ENCODE results near the gene ZBTB8OS. TPM values are rescaled to one million over a fixed set of nuclear protein-coding genes. Genes with fewer than 3 reads are reported as not detected.
A peak's percentile ranks its signal among the peaks of the same experiment; 100 is the strongest.
"Not testable (repeated sequence)": the region's sequence is repeated elsewhere in the genome, so short reads cannot be mapped to it uniquely, and the experiment has no call there.

The ZBTB8OS gene
- total RNA-seq (10 to 100 TPM in 8 of 9 donors, 1 to 10 TPM in 1; 9.7 to 53.6 (median 34.2) TPM), polyA plus RNA-seq (10 to 100 TPM; 64.9 to 83.0 (median 77.2) TPM)
- long read RNA-seq, donor 1, partial matches to known transcripts = 0 of 9 reads
- long read RNA-seq, donor 1, other reads (novel, unspliced or antisense) = 0 of 9 reads
- long read RNA-seq, donor 2, partial matches to known transcripts = 0 of 6 reads
- long read RNA-seq, donor 2, other reads (novel, unspliced or antisense) = 0 of 6 reads
- long read RNA-seq, donor 3, transcript ZBTB8OS-208 (7 exons, 1,601 nt) = major isoform, 5 of 19 reads
- long read RNA-seq, donor 3, transcript ZBTB8OS-204 (6 exons, 514 nt) = major isoform, 5 of 19 reads
- long read RNA-seq, donor 3, partial matches to known transcripts = 0 of 19 reads
- long read RNA-seq, donor 3, other reads (novel, unspliced or antisense) = 5 of 19 reads
- long read RNA-seq, donor 4, transcript ZBTB8OS-204 (6 exons, 514 nt) = minor isoform, 6 of 38 reads
- long read RNA-seq, donor 4, transcript ZBTB8OS-208 (7 exons, 1,601 nt) = major isoform, 7 of 38 reads
- long read RNA-seq, donor 4, partial matches to known transcripts = 2 of 38 reads
- long read RNA-seq, donor 4, other reads (novel, unspliced or antisense) = 20 of 38 reads
- long read RNA-seq, donor 5, transcript ZBTB8OS-208 (7 exons, 1,601 nt) = major isoform, 7 of 29 reads
- long read RNA-seq, donor 5, partial matches to known transcripts = 1 of 29 reads
- long read RNA-seq, donor 5, other reads (novel, unspliced or antisense) = 15 of 29 reads
- long read RNA-seq, donor 6, transcript ZBTB8OS-208 (7 exons, 1,601 nt) = major isoform, 10 of 34 reads
- long read RNA-seq, donor 6, transcript ZBTB8OS-204 (6 exons, 514 nt) = minor isoform, 7 of 34 reads
- long read RNA-seq, donor 6, partial matches to known transcripts = 2 of 34 reads
- long read RNA-seq, donor 6, other reads (novel, unspliced or antisense) = 14 of 34 reads
- long read RNA-seq, donor 7, partial matches to known transcripts = 8 of 16 reads
- long read RNA-seq, donor 7, other reads (novel, unspliced or antisense) = 0 of 16 reads
- long read RNA-seq, donor 8, transcript ZBTB8OS-208 (7 exons, 1,601 nt) = major isoform, 5 of 9 reads
- long read RNA-seq, donor 8, partial matches to known transcripts = 0 of 9 reads
- long read RNA-seq, donor 8, other reads (novel, unspliced or antisense) = 0 of 9 reads
- long read RNA-seq, donor 9, partial matches to known transcripts = 0 of 15 reads
- long read RNA-seq, donor 9, other reads (novel, unspliced or antisense) = 5 of 15 reads
- long read RNA-seq, donor 10, partial matches to known transcripts = 12 of 53 reads
- long read RNA-seq, donor 10, other reads (novel, unspliced or antisense) = 39 of 53 reads

DNA sequence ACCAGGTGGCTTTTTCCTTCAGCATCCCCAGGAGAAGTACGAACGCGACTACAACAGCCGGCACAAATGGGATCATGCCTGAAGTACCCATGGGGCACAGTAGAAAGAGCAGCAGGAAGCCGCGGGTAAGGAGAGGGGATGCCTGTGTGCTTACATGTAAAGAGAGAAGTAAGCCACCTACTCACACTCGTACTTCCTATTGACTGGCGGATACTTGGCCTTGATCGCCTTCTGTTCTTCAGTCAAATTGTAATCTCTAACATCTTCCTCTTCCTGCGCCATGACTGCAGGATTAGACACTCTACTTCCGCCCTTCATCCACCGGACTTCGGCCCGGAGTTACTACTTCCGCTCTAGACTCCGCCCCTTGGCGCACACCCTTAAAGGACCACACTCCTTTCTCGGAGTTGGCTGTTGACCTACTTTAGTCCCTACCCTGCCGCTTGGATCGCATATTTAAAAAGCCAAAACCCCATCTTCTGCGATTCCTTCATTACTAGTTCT is at the start of gene ZBTB8OS:
Gene ZBTB8OS, minus strand, starts transcription at position 303 of the 504 bp plus-strand sequence. Its CDS starts 21 bp downstream, at position 282.
- intact Hi-C loops (cut with DNase I) = no loop called here
- DNase-seq = peak; percentile 90 to 97 (median 96)

DNA sequence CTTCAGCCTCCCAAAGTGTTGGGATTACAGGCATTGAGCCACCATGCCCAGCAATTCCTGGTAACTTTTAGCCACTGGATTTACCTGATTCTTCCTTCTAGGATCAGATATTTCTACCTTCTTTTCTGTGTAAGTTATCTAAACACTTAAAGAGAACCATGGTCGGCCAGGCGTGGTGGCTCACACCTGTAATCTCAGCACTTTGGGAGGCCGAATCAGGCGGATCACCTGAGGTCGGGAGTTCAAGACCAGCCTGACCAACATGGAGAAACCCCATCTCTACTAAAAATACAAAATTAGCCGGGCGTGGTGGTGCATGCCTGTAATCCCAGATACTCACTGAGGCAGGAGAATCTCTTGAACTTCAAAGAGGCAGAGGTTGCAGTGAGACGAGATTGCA is 46.6 kb upstream of the ZBTB8OS start:
- peaks cover 13 to 30% of the 10 kb centered on the region in 2 donors for H3K4me1 ChIP-seq (replicated peaks in 1 of 2)
- intact Hi-C loops (cut with DNase I); H3K4me3 ChIP-seq; H3K27me3 ChIP-seq; H3K27ac ChIP-seq; H3K36me3 ChIP-seq (replicated peaks in 1 of 2); H3K9me3 ChIP-seq (replicated peaks in 1 of 3): not testable (repeated sequence)
- peak in 1 of 7 donors; percentile 7 for DNase-seq
- 93 to 95% (median 95%) methylated on average over 8 of the region's 8 CpGs for WGBS, 4 donors

More for the DNA sequence above, at the start of gene ZBTB8OS:
- H3K9me3 ChIP-seq (replicated peaks in 1 of 3) = no peaks in the 10 kb centered on the region
- TF ChIP-seq POLR2A (IDR thresholded peaks at IDR 0.05) = peak; percentile 56 to 86
- TF ChIP-seq, protein P1, sequence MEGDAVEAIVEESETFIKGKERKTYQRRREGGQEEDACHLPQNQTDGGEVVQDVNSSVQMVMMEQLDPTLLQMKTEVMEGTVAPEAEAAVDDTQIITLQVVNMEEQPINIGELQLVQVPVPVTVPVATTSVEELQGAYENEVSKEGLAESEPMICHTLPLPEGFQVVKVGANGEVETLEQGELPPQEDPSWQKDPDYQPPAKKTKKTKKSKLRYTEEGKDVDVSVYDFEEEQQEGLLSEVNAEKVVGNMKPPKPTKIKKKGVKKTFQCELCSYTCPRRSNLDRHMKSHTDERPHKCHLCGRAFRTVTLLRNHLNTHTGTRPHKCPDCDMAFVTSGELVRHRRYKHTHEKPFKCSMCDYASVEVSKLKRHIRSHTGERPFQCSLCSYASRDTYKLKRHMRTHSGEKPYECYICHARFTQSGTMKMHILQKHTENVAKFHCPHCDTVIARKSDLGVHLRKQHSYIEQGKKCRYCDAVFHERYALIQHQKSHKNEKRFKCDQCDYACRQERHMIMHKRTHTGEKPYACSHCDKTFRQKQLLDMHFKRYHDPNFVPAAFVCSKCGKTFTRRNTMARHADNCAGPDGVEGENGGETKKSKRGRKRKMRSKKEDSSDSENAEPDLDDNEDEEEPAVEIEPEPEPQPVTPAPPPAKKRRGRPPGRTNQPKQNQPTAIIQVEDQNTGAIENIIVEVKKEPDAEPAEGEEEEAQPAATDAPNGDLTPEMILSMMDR (IDR thresholded peaks at IDR 0.05) = no peak
- peak within 1 kb of the TSS; percentile 62 to 81 (median 70) for H3K4me3 ChIP-seq
- peaks cover 0 to 21% of the 10 kb centered on the region in 2 donors for H3K36me3 ChIP-seq (replicated peaks in 1 of 2)
- H3K27ac ChIP-seq = peak within 1 kb of the TSS; percentile 92 to 99 (median 97)
- H3K4me1 ChIP-seq (replicated peaks in 1 of 2) = peaks cover 28 to 52% of the 10 kb centered on the region in 2 donors
- no peaks in the 10 kb centered on the region for H3K27me3 ChIP-seq
- 0 to 1% (median 0%) methylated on average over 19 to 21 of the region's 21 CpGs for WGBS, 4 donors

DNA sequence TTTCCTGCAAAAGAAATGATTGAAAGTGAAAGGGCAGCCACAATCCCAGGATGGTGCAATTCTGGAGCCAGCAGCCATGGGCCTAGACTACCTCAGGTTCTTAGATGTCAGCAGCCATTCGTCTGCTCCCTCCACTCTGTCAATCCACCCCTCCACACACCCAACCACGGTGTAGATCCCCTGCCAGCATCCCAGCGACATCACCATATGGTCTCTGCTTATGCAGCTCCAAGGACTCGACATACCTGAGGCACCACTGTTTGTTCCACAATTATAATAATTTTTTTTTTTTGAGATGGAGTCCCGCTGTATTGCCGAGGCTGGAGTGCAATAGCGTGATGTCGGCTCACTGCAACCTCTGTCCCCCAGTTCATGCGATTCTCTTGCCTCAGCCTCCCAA is 45.7 kb upstream of the ZBTB8OS start:
- Histone ChIP-seq H3K9me3 (replicated peaks in 1 of 3) (no peaks in the 10 kb centered on the region), H3K27ac (no peak overlapping the region), H3K36me3 (replicated peaks in 1 of 2) (no peaks in the 10 kb centered on the region), H3K27me3 (no peaks in the 10 kb centered on the region), H3K4me1 (replicated peaks in 1 of 2) (peaks cover 3 to 20% of the 10 kb centered on the region in 2 donors), H3K4me3 (no peak overlapping the region)
- no peak for TF ChIP-seq POLR2A (IDR thresholded peaks at IDR 0.05)
- TF ChIP-seq, protein P1 (IDR thresholded peaks at IDR 0.05) = no peak
- intact Hi-C loops (cut with DNase I) = no loop called here
- 92 to 96% (median 94%) methylated on average over 9 of the region's 9 CpGs for WGBS, 4 donors
- peak in 1 of 7 donors; percentile 12 for DNase-seq
